Measurements from ENCODE around the gene CPPED1.

DNA sequence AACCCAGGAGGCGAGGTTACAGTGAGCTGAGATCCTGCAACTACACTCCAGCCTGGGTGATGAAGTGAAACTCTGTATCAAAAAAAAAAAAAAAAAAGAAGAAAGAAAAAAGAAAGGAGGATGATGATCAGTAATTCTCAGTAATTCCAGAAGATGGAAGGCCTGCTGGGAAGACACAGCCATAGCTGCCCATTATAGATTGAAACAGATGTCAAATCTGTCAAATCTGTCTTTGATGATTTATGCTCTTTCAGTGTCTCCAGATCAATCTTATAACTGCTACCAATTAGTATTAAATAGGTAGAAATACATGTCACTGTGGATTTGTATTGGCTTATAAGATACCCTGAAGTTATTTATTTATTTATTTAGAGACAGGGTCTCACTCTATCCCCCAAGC lies 42.9 kb upstream of the CPPED1 start:
- TF ChIP-seq, protein P1, sequence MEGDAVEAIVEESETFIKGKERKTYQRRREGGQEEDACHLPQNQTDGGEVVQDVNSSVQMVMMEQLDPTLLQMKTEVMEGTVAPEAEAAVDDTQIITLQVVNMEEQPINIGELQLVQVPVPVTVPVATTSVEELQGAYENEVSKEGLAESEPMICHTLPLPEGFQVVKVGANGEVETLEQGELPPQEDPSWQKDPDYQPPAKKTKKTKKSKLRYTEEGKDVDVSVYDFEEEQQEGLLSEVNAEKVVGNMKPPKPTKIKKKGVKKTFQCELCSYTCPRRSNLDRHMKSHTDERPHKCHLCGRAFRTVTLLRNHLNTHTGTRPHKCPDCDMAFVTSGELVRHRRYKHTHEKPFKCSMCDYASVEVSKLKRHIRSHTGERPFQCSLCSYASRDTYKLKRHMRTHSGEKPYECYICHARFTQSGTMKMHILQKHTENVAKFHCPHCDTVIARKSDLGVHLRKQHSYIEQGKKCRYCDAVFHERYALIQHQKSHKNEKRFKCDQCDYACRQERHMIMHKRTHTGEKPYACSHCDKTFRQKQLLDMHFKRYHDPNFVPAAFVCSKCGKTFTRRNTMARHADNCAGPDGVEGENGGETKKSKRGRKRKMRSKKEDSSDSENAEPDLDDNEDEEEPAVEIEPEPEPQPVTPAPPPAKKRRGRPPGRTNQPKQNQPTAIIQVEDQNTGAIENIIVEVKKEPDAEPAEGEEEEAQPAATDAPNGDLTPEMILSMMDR (tag by site-specific recombination; IDR thresholded peaks at IDR 0.05): no peak
- no peak for TF ChIP-seq ZNF112 (tag by site-specific recombination; IDR thresholded peaks at IDR 0.05)
- no peak for TF ChIP-seq MZF1 (tag by site-specific recombination; IDR thresholded peaks at IDR 0.05; ENCODE audit: borderline replicate concordance)
- TF ChIP-seq ZXDB (tag by site-specific recombination; IDR thresholded peaks at IDR 0.05): no peak
- TF ChIP-seq ZNF121 (tag by site-specific recombination; IDR thresholded peaks at IDR 0.05): no peak
- TF ChIP-seq RBAK (tag by site-specific recombination; IDR thresholded peaks at IDR 0.05): no peak
- TF ChIP-seq ZNF777 (tag by site-specific recombination; IDR thresholded peaks at IDR 0.05; ENCODE audit: borderline replicate concordance): no peak
- TF ChIP-seq, protein P2, sequence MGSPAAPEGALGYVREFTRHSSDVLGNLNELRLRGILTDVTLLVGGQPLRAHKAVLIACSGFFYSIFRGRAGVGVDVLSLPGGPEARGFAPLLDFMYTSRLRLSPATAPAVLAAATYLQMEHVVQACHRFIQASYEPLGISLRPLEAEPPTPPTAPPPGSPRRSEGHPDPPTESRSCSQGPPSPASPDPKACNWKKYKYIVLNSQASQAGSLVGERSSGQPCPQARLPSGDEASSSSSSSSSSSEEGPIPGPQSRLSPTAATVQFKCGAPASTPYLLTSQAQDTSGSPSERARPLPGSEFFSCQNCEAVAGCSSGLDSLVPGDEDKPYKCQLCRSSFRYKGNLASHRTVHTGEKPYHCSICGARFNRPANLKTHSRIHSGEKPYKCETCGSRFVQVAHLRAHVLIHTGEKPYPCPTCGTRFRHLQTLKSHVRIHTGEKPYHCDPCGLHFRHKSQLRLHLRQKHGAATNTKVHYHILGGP (tag by site-specific recombination; IDR thresholded peaks at IDR 0.05): no peak
- TF ChIP-seq ZBTB8A (tag by site-specific recombination; IDR thresholded peaks at IDR 0.05): no peak
- no peak for TF ChIP-seq ZNF501 (tag by site-specific recombination; IDR thresholded peaks at IDR 0.05)
- TF ChIP-seq ZNF223 (tag by site-specific recombination; IDR thresholded peaks at IDR 0.05): no peak
- TF ChIP-seq ZBTB21 (tag by site-specific recombination; IDR thresholded peaks at IDR 0.05): no peak
- no peak for TF ChIP-seq ZNF404 (tag by site-specific recombination; IDR thresholded peaks at IDR 0.05)
- TF ChIP-seq, protein P3, sequence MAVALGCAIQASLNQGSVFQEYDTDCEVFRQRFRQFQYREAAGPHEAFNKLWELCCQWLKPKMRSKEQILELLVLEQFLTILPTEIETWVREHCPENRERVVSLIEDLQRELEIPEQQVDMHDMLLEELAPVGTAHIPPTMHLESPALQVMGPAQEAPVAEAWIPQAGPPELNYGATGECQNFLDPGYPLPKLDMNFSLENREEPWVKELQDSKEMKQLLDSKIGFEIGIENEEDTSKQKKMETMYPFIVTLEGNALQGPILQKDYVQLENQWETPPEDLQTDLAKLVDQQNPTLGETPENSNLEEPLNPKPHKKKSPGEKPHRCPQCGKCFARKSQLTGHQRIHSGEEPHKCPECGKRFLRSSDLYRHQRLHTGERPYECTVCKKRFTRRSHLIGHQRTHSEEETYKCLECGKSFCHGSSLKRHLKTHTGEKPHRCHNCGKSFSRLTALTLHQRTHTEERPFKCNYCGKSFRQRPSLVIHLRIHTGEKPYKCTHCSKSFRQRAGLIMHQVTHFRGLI (tag by site-specific recombination; IDR thresholded peaks at IDR 0.05): no peak
